Spleen (tissue), 7 donors: ENCODE results near the gene AKAP6.

Experiments
- CTCF ChIP-seq, 11 experiments: fragments of 200-600 bp in 7 of 11; fragments of 450-650 bp in 4 of 11; sonication (generic) in 4 of 11; IDR thresholded peaks in 8 of 11; conservative IDR thresholded peaks in 3 of 11; 1 replicate in 7 of 11; 2 replicates in 4 of 11; pipeline versions ENCODE4 v1.4.0 to v1.8.0; 2016 to 2021; ENCODE audit warnings: antibody characterized with exemption in 11 of 11, inconsistent platforms in 4 of 11, mild to moderate bottlenecking in 1 of 11
- POLR2A ChIP-seq, 3 donors: fragments of 450-650 bp; IDR thresholded peaks; one replicate each; pipeline ENCODE4 v1.5.1; 2017; ENCODE audit warnings: antibody characterized with exemption in 3 of 3, mild to moderate bottlenecking in 1 of 3
- POLR2AphosphoS5 ChIP-seq, 3 donors: sonication (generic); formaldehyde crosslinking; IDR thresholded peaks; one replicate each; pipeline ENCODE4 v1.5.1; 2017; ENCODE audit warnings: antibody characterized with exemption in 3 of 3
- donor health status: DM: no; HTN: no; CAD: no; lungs with moderate emphysema.
- donor health status: DM: no; HTN: no; CAD: no.
- donor health status: DM: no; HTN: no; CAD: no.

GRCh38 chr14:32629236-32629635 lies 300.1 kb downstream of the AKAP6 start:
- TF ChIP-seq POLR2A (IDR thresholded peaks at IDR 0.05), result no peak
- no peak for TF ChIP-seq CTCF (IDR thresholded peaks at IDR 0.05 in 8 of 11, conservative IDR thresholded peaks at IDR 0.05 in 3 of 11)
- TF ChIP-seq POLR2AphosphoS5 (IDR thresholded peaks at IDR 0.05), result no peak
